CD14-positive monocyte (primary cell): ENCODE results near the gene WIPF2. TPM values are rescaled to one million over a fixed set of nuclear protein-coding genes. Genes with fewer than 3 reads are reported as not detected.
A peak's percentile ranks its signal among the peaks of the same experiment; 100 is the strongest.

Experiments used
- DNase-seq, 3 donors: peaks; one replicate each; pipeline ENCODE4 v3.0.0-alpha.2; 2011 to 2022
- H2AFZ ChIP-seq: 2 replicates; pipeline ENCODE4 v1.6.0; 2012; ENCODE audit warnings: mild to moderate bottlenecking, low read depth, low read length, inconsistent platforms; ENCODE audit not compliant: insufficient read depth, poor library complexity, severe bottlenecking
- H3K27ac ChIP-seq, 2 donors: 1 replicate in 1 of 2; 2 replicates in 1 of 2; pipeline ENCODE4 v1.5.1; 2012 to 2013; ENCODE audit warnings: low read length in 2 of 2, control low read depth in 1 of 2, inconsistent platforms in 1 of 2, low read depth in 1 of 2, mild to moderate bottlenecking in 1 of 2
- H3K27me3 ChIP-seq, 2 donors: one replicate each; pipeline versions ENCODE4 v1.6.0 to v1.6.1; 2011 to 2013; ENCODE audit warnings: low read length in 2 of 2; ENCODE audit not compliant: control insufficient read depth in 2 of 2, insufficient read depth in 2 of 2
- H3K36me3 ChIP-seq, 2 donors: replicated peaks in 1 of 2; 1 replicate in 1 of 2; 2 replicates in 1 of 2; pipeline versions ENCODE4 v1.5.1 to v1.6.1; 2012 to 2013; ENCODE audit warnings: low read length in 2 of 2, control low read depth in 1 of 2, inconsistent platforms in 1 of 2, mild to moderate bottlenecking in 1 of 2; ENCODE audit not compliant: insufficient read depth in 2 of 2, control insufficient read depth in 1 of 2
- H3K4me1 ChIP-seq, 2 donors: 1 replicate in 1 of 2; 2 replicates in 1 of 2; pipeline versions ENCODE4 v1.5.1 to v1.6.1; 2012 to 2013; ENCODE audit warnings: low read length in 2 of 2, control low read depth in 1 of 2, inconsistent platforms in 1 of 2, mild to moderate bottlenecking in 1 of 2, moderate library complexity in 1 of 2; ENCODE audit not compliant: insufficient read depth in 2 of 2, control insufficient read depth in 1 of 2
- H3K4me2 ChIP-seq: replicated peaks from 2 replicates; pipeline ENCODE3; 2012; ENCODE audit warnings: low read length, moderate library complexity, mild to moderate bottlenecking; ENCODE audit not compliant: poor library complexity, severe bottlenecking; ENCODE audit errors: extremely low read depth
- H3K4me3 ChIP-seq, 3 experiments: fragments of 200-600 bp in 1 of 3; sonication (generic) in 1 of 3; replicated peaks in 1 of 3; 1 replicate in 2 of 3; 2 replicates in 1 of 3; pipeline ENCODE4 v1.5.1; 2011 to 2013; ENCODE audit warnings: low read length in 3 of 3, mild to moderate bottlenecking in 3 of 3, control low read depth in 2 of 3, low read depth in 2 of 3, inconsistent platforms in 1 of 3, moderate library complexity in 1 of 3
- H3K79me2 ChIP-seq: 2 replicates; pipeline ENCODE4 v1.6.0; 2012; ENCODE audit warnings: mild to moderate bottlenecking, control low read depth, inconsistent platforms, low read length, moderate library complexity; ENCODE audit not compliant: insufficient read depth
- H3K9ac ChIP-seq: 2 replicates; pipeline ENCODE4 v1.6.0; 2017; ENCODE audit warnings: low read length, mild to moderate bottlenecking; ENCODE audit not compliant: insufficient read depth, poor library complexity, severe bottlenecking
- H3K9me3 ChIP-seq, 2 donors: replicated peaks in 1 of 2; 1 replicate in 1 of 2; 2 replicates in 1 of 2; pipeline versions ENCODE4 v1.5.1 to v1.6.1; 2012 to 2013; ENCODE audit warnings: low read length in 2 of 2, control low read depth in 1 of 2; ENCODE audit not compliant: control insufficient read depth in 1 of 2, insufficient read depth in 1 of 2
- H4K20me1 ChIP-seq: 2 replicates; pipeline ENCODE4 v1.6.0; 2012; ENCODE audit warnings: mild to moderate bottlenecking, low read length, control low read depth, moderate library complexity; ENCODE audit not compliant: insufficient read depth
- H3K27ac Mint-ChIP-seq, 7 donors: one replicate each; pipeline ENCODE4 v1.8.0; 2020; ENCODE audit warnings: mild to moderate bottlenecking in 7 of 7, mixed read lengths in 7 of 7, moderate library complexity in 6 of 7, inconsistent platforms in 2 of 7
- H3K27me3 Mint-ChIP-seq, 3 donors: one replicate each; pipeline ENCODE4 v1.8.0; 2021 to 2022; ENCODE audit warnings: low read depth in 3 of 3, mild to moderate bottlenecking in 3 of 3, mixed read lengths in 3 of 3, moderate library complexity in 3 of 3, inconsistent platforms in 1 of 3
- H3K36me3 Mint-ChIP-seq, 2 donors: one replicate each; pipeline ENCODE4 v1.8.0; 2020; ENCODE audit warnings: mixed read lengths in 2 of 2, inconsistent platforms in 1 of 2, mild to moderate bottlenecking in 1 of 2
- H3K4me1 Mint-ChIP-seq: one replicate; pipeline ENCODE4 v1.8.0; 2020; ENCODE audit warnings: mild to moderate bottlenecking, mixed read lengths
- H3K4me3 Mint-ChIP-seq, 2 donors: one replicate each; pipeline ENCODE4 v1.8.0; 2020; ENCODE audit warnings: mild to moderate bottlenecking in 2 of 2, mixed read lengths in 2 of 2, moderate library complexity in 1 of 2
- H3K9me3 Mint-ChIP-seq, 7 donors: one replicate each; pipeline ENCODE4 v1.8.0; 2020 to 2022; ENCODE audit warnings: mixed read lengths in 7 of 7, mild to moderate bottlenecking in 6 of 7, moderate library complexity in 6 of 7, inconsistent platforms in 2 of 7
- WGBS: methylation state at CpG from one replicate; pipeline ENCODE4 v1.1.5; 2013; ENCODE audit warnings: missing lambda C conversion rate; ENCODE audit not compliant: insufficient coverage; 5-methylcytosine and 5-hydroxymethylcytosine counted together
- intact Hi-C, 2 donors: fragments of 100-400 bp; cut with micrococcal nuclease; formaldehyde crosslinking; loops; one replicate each; pipeline versions ENCODE4 v1.15.0 to v1.15.1; 2023
- polyA minus RNA-seq: library from RNA; depleted of rRNA, polyadenylated mRNA; stranded (reverse); fragments of >200 nt; gene quantifications from 2 replicates; pipeline ENCODE4 v1.2.3, GENCODE V29; 2012
- polyA plus RNA-seq, 3 donors: library from polyadenylated mRNA; depleted of rRNA in 1 of 3; unstranded in 2 of 3; stranded (reverse) in 1 of 3; fragments of 300-500 nt in 2 of 3; fragments of >200 nt in 1 of 3; fragmentation: Illumina TruSeq in 2 of 3; gene quantifications; 1 replicate in 2 of 3; 2 replicates in 1 of 3; pipeline ENCODE4 v1.2.3, GENCODE V29; 2012 to 2021
- total RNA-seq, 12 experiments: library from RNA in 1 of 12; stranded (reverse) in 1 of 12; fragments of 120-200 nt in 1 of 12; gene quantifications; one replicate each; pipeline ENCODE4 v1.2.4 and lab custom pipeline; 2013 to 2026; ENCODE audit warnings: mixed read lengths in 6 of 12, inconsistent platforms in 1 of 12
- TF ChIP-seq, protein P1 (sequence below): fragments of 200-600 bp; IDR thresholded peaks from one replicate; pipeline ENCODE4 v1.8.0; 2022; ENCODE audit warnings: antibody characterized with exemption, mild to moderate bottlenecking

Gene WIPF2, protein sequence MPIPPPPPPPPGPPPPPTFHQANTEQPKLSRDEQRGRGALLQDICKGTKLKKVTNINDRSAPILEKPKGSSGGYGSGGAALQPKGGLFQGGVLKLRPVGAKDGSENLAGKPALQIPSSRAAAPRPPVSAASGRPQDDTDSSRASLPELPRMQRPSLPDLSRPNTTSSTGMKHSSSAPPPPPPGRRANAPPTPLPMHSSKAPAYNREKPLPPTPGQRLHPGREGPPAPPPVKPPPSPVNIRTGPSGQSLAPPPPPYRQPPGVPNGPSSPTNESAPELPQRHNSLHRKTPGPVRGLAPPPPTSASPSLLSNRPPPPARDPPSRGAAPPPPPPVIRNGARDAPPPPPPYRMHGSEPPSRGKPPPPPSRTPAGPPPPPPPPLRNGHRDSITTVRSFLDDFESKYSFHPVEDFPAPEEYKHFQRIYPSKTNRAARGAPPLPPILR
- 5.7 TPM for total RNA-seq (2013)
- 1 to 10 TPM; 5.2 to 9.7 (median 8.4) TPM for polyA plus RNA-seq
- 2.4 and 3.2 TPM in 2 replicates for polyA minus RNA-seq
- total RNA-seq (lab: John Stamatoyannopoulos, UW): 30.8 to 82.9 (median 48.4) reads per million in 11 experiments

DNA sequence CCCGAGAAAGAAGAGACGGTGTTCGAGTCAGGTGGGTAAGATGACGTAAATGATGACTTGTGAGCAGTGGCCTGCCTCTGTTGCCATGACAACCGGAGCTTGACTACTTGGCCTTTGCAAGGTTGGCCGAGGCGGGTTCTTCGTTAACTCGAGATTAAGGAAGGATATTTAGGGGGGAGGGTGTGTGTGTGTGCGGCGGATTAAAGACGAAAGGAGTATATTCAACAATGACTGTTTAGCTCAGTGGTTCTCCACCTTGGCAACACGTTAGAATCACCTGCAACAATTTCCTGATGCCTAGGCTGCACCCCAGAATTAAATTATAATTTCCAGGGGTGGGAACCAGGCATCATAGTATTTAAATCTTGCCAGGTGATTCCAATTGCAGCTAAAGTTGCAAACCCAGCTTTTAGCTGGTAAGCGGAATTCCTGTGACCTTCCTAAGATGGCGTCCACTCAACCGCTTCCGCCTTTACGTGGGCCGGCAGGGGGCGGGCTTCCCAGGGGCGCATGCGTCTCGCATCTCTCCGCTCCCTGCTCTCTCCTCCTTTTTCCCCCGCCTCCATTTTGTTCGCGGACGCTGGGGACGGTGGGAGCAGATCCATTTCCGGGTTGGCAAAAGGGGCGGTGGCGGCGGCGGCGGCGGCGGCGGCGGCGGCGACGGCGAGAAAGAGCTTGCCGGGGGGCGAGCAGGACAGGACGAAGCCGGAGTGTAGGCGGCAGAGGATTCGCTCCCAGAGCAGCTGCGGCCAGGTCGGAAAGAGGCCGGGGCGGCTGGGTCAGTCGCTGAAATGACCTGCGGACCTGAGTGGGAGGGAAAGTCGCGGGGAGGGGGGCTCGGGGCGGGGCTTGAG lies at the start of gene WIPF2:
TSS of gene WIPF2 (plus strand) at position 565 of the 854 bp plus-strand sequence. CDS start 37,156 bp downstream, outside the sequence.
- peak within 1 kb of the TSS; percentile 41 to 99 for H3K27ac ChIP-seq
- Mint-ChIP-seq H3K4me1 (peaks cover 32% of the 10 kb centered on the region), H3K36me3 (peaks cover 3 to 8% of the 10 kb centered on the region in 2 donors), H3K27ac (peak within 1 kb of the TSS; percentile 97 to 100 (median 99)), H3K4me3 (peak within 1 kb of the TSS; percentile 95 to 98), H3K27me3 (no peaks in the 10 kb centered on the region), H3K9me3 (peaks cover 0 to 2% (median 0%) of the 10 kb centered on the region in 7 donors)
- no peaks in the 10 kb centered on the region for H3K27me3 ChIP-seq
- H3K9me3 ChIP-seq: no peaks in the 10 kb centered on the region
- peak; percentile 92 to 97 (median 96) for DNase-seq
- peak within 1 kb of the TSS; percentile 85 for H3K9ac ChIP-seq
- H3K4me2 ChIP-seq: peak within 1 kb of the TSS; percentile 97
- H3K79me2 ChIP-seq: peaks cover 38% of the 10 kb centered on the region
- H3K4me1 ChIP-seq: peaks cover 15 to 24% of the 10 kb centered on the region in 2 donors
- peaks cover 3% of the 10 kb centered on the region for H4K20me1 ChIP-seq
- intact Hi-C loops: loop anchor here (5.0 kb wide), 1 partner anchor 68 kb away; the partner anchor contains the start of gene CDC6 (in 2 of the 2)
- H3K4me3 ChIP-seq: peak within 1 kb of the TSS; percentile 62 to 97 (median 94)
- H2AFZ ChIP-seq: peak within 1 kb of the TSS; percentile 94
- TF ChIP-seq, protein P1, sequence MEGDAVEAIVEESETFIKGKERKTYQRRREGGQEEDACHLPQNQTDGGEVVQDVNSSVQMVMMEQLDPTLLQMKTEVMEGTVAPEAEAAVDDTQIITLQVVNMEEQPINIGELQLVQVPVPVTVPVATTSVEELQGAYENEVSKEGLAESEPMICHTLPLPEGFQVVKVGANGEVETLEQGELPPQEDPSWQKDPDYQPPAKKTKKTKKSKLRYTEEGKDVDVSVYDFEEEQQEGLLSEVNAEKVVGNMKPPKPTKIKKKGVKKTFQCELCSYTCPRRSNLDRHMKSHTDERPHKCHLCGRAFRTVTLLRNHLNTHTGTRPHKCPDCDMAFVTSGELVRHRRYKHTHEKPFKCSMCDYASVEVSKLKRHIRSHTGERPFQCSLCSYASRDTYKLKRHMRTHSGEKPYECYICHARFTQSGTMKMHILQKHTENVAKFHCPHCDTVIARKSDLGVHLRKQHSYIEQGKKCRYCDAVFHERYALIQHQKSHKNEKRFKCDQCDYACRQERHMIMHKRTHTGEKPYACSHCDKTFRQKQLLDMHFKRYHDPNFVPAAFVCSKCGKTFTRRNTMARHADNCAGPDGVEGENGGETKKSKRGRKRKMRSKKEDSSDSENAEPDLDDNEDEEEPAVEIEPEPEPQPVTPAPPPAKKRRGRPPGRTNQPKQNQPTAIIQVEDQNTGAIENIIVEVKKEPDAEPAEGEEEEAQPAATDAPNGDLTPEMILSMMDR: peak; percentile 62
- H3K36me3 ChIP-seq: no peaks in the 10 kb centered on the region
- 2% methylated on average over 45 of the region's 59 CpGs for WGBS

DNA sequence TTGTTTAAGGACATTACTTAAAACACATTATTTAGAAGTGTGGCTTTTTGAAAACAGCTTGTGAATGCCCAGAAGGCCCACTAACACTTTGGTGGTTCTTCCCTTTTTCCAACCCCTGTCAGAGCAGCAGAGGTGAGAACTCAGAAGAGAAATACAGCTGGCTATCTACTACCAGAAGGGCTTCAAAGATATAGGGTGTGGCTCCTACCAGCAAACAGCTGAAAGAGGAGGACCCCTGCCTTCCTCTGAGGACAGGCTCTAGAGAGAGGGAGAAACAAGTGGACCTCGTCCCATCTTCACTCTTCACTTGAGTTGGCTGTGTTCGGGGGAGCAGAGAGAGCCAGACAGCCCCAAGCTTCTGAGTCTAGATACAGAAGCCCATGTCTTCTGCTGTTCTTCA lies 48.8 kb upstream of the WIPF2 start:
- H3K36me3 ChIP-seq: peaks cover 75 to 97% of the 10 kb centered on the region in 2 donors
- peaks cover 3% of the 10 kb centered on the region for H3K79me2 ChIP-seq
- no peaks in the 10 kb centered on the region for H3K4me1 ChIP-seq
- intact Hi-C loops: no loop called here
- H3K9ac ChIP-seq: no peak overlapping the region
- Mint-ChIP-seq H3K27ac (peak overlapping the region in 1 of 7 donors; percentile 27), H3K4me3 (no peak overlapping the region), H3K4me1 (peaks cover 1% of the 10 kb centered on the region), H3K36me3 (peaks cover 79 to 98% of the 10 kb centered on the region in 2 donors), H3K27me3 (no peaks in the 10 kb centered on the region), H3K9me3 (no peaks in the 10 kb centered on the region)
- no peaks in the 10 kb centered on the region for H3K27me3 ChIP-seq
- H3K27ac ChIP-seq: no peak overlapping the region
- no peak overlapping the region for H3K4me3 ChIP-seq
- no peak overlapping the region for H3K4me2 ChIP-seq
- no peak overlapping the region for H2AFZ ChIP-seq
- no peaks in the 10 kb centered on the region for H3K9me3 ChIP-seq
- TF ChIP-seq, protein P1: no peak
- peaks cover 33% of the 10 kb centered on the region for H4K20me1 ChIP-seq
- WGBS: 100% methylated on average over 1 of the region's 2 CpGs
- no peak for DNase-seq
